ENCODE results near the gene PARD6G. TPM values are rescaled to one million over a fixed set of nuclear protein-coding genes. Genes with fewer than 3 reads are reported as not detected.

PARD6G gene
- total and polyA plus RNA-seq, 7 donors: 0.22 to 1.5 (median 1.1) TPM

DNA sequence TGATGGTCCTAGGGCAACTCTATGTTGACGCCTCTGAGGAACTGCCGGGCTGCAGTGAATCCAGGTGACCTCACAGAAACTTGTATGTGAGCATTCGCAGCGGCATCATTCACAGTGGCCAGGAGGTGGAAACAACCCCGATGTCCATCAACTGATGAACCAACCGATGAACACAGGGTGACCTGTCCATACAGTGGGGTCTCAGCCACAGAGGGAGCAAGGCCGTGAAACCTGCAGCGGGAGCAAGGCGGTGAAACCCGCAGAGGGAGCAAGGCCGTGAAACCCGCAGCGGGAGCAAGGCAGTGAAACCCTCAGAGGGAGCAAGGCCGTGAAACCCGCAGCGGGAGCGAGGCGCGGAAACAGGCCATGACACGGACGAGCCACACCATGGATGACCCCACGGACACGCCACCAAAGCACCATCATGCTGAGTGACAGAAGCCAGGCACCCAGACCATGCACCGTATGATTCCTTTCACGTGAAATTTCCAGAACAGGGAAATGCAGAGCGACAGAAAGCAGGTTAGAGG, 63.0 kb downstream of the PARD6G start:
- intact Hi-C loops (cut with DNase I): no loop called here
- no peak for DNase-seq
- ATAC-seq: no peak
- Histone ChIP-seq H3K4me1 (no peaks in the 10 kb centered on the region), H3K27ac (no peak overlapping the region), H3K9me3 (no peaks in the 10 kb centered on the region), H3K4me3 (no peak overlapping the region), H3K27me3 (ENCODE audit: insufficient read depth in 3 of 3, low read length in 2 of 3) (peaks cover 0 to under 1% (median 0%) of the 10 kb centered on the region in 3 donors), H3K36me3 (ENCODE audit: insufficient read depth in 1 of 2, low read depth in 1 of 2) (no peaks in the 10 kb centered on the region)
- WGBS, 3 donors: 96 to 98% (median 96%) methylated on average over 26 of the region's 26 CpGs
- TF ChIP-seq, protein P1, sequence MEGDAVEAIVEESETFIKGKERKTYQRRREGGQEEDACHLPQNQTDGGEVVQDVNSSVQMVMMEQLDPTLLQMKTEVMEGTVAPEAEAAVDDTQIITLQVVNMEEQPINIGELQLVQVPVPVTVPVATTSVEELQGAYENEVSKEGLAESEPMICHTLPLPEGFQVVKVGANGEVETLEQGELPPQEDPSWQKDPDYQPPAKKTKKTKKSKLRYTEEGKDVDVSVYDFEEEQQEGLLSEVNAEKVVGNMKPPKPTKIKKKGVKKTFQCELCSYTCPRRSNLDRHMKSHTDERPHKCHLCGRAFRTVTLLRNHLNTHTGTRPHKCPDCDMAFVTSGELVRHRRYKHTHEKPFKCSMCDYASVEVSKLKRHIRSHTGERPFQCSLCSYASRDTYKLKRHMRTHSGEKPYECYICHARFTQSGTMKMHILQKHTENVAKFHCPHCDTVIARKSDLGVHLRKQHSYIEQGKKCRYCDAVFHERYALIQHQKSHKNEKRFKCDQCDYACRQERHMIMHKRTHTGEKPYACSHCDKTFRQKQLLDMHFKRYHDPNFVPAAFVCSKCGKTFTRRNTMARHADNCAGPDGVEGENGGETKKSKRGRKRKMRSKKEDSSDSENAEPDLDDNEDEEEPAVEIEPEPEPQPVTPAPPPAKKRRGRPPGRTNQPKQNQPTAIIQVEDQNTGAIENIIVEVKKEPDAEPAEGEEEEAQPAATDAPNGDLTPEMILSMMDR (IDR thresholded peaks at IDR 0.05): no peak

DNA sequence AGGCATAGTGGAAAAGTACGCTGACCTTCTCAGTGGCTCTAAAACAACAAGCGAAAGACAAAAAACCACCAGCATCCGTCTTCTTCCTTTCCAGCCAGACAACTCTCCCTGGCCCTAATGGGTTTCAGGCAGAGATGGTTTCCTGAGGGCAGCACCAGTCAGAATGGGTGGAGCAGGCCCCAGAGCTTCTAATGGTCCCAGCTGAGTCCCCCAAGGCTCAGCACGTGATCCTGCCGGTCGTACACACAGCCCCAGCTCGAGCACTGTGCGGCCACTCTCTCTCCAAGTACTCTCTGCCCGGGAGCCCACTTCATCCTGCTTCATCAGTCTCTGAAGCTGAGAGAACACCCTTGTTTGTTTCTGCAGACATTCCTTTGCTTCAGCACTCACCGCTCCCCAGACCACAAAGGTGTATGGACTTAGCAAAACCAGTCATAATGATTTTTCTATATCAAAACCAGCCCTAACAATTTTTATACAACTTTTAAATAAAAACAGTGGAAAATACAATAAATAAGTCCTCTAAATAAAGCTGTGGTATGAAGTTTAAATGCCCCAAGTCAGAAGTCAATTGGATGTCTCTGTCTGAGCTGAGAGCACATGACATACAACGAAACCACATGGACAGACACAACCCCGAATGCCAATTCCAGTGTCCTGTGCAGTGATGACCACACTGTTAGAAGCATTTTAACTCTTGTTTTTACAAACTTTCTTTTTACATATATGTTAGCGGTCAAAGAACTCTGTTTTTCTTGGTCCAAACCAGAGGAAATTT, 63.9 kb downstream of the PARD6G start:
- ATAC-seq (no peak), DNase-seq (no peak)
- Histone ChIP-seq H3K4me1 (no peaks in the 10 kb centered on the region), H3K4me3 (no peak overlapping the region), H3K9me3 (no peaks in the 10 kb centered on the region), H3K27ac (no peak overlapping the region), H3K27me3 (ENCODE audit: insufficient read depth in 3 of 3, low read length in 2 of 3) (no peaks in the 10 kb centered on the region), H3K36me3 (ENCODE audit: insufficient read depth in 1 of 2, low read depth in 1 of 2) (no peaks in the 10 kb centered on the region)
- TF ChIP-seq, protein P1 (IDR thresholded peaks at IDR 0.05): no peak
- intact Hi-C loops (cut with DNase I): no loop called here
- WGBS, 3 donors: 71 to 79% (median 76%) methylated on average over 13 of the region's 13 CpGs

DNA sequence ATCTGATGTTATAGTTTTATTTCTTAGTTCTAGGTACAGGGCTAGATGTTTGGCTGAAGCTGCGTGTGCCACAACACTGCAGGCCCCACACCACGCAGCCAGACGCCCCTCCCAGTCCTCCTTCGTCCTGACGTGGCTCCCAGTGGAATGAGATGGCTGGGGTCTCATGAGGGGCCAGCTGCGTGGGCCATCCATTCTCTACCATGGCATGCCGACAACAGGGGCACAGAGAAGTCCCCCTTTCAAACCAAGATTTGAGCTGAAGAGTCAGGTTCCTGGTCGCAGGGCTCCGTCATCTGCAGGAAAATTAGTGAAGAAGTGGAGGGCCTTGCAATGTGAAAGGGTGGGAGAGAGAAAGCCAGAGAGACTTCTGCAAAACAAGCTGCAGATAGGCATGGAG, 64.5 kb downstream of the PARD6G start:
- DNase-seq (no peak), ATAC-seq (no peak)
- Histone ChIP-seq H3K27ac (no peak overlapping the region), H3K36me3 (ENCODE audit: insufficient read depth in 1 of 2, low read depth in 1 of 2) (no peaks in the 10 kb centered on the region), H3K4me1 (no peaks in the 10 kb centered on the region), H3K9me3 (no peaks in the 10 kb centered on the region), H3K27me3 (ENCODE audit: insufficient read depth in 3 of 3, low read length in 2 of 3) (no peaks in the 10 kb centered on the region), H3K4me3 (no peak overlapping the region)
- TF ChIP-seq, protein P1 (IDR thresholded peaks at IDR 0.05): no peak
- intact Hi-C loops (cut with DNase I): no loop called here
- 79 to 83% (median 81%) methylated on average over 9 of the region's 9 CpGs for WGBS, 3 donors

DNA sequence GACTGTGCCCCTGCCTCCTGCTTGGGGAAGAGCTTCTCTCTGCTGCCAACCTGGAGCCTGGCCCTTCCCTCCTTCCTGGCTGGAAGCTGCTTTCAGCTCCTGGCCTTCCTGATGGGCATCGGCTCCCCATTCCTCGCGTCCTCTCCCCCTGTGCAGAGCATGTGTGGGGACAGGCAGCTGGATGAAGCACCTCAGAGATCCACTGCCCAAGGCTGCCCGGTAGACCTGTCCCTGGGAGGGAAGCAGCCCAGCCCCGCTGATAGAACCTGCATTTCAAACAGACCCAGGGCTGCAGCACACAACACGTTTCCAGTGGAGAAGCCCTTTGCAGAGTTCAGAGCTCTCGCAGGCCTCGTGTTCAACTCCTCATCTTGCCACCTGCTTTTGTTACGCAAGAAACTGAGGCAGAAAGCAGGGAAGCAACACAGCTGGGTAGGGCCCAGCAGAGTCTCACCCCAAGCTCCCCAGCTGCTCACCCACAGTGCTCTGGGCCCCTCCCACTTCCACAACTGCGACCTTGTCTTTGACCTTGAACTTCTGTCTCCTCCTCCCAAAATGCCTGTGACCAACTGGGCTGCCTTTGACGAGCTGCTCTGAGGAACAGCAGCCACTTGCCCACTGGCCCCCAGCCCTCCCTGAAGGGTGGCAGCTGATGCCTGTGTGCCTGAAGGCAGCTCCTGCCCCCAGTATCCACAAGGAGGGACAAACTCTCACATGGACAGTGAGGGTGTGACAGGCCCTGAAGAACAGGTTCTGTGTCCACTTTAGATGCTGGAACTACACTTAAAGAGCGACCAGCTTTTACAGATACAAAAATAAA, 65.5 kb downstream of the PARD6G start:
- H3K4me1 ChIP-seq: no peaks in the 10 kb centered on the region
- ATAC-seq: no peak
- TF ChIP-seq, protein P1 (IDR thresholded peaks at IDR 0.05): no peak
- H3K36me3 ChIP-seq (ENCODE audit: insufficient read depth in 1 of 2, low read depth in 1 of 2): no peaks in the 10 kb centered on the region
- intact Hi-C loops (cut with DNase I): no loop called here
- H3K27ac ChIP-seq: no peak overlapping the region
- no peaks in the 10 kb centered on the region for H3K9me3 ChIP-seq
- DNase-seq: no peak
- H3K27me3 ChIP-seq (ENCODE audit: insufficient read depth in 3 of 3, low read length in 2 of 3): no peaks in the 10 kb centered on the region
- no peak overlapping the region for H3K4me3 ChIP-seq
- 63 to 67% (median 66%) methylated on average over 12 of the region's 12 CpGs for WGBS, 3 donors
